HG03280 (cell line): ENCODE measurements around the gene EYA2.
"Not testable (repeated sequence)": the region's sequence is repeated elsewhere in the genome, so short reads cannot be mapped to it uniquely, and the experiment has no call there.

Experiments
- ATAC-seq: cut with Tn5 transposase; IDR thresholded peaks from one replicate; pipeline ENCODE4 v1.9.1; 2021; ENCODE audit warnings: mild to moderate bottlenecking, moderate library complexity; ENCODE audit not compliant: unreplicated experiment

EYA2 gene

DNA sequence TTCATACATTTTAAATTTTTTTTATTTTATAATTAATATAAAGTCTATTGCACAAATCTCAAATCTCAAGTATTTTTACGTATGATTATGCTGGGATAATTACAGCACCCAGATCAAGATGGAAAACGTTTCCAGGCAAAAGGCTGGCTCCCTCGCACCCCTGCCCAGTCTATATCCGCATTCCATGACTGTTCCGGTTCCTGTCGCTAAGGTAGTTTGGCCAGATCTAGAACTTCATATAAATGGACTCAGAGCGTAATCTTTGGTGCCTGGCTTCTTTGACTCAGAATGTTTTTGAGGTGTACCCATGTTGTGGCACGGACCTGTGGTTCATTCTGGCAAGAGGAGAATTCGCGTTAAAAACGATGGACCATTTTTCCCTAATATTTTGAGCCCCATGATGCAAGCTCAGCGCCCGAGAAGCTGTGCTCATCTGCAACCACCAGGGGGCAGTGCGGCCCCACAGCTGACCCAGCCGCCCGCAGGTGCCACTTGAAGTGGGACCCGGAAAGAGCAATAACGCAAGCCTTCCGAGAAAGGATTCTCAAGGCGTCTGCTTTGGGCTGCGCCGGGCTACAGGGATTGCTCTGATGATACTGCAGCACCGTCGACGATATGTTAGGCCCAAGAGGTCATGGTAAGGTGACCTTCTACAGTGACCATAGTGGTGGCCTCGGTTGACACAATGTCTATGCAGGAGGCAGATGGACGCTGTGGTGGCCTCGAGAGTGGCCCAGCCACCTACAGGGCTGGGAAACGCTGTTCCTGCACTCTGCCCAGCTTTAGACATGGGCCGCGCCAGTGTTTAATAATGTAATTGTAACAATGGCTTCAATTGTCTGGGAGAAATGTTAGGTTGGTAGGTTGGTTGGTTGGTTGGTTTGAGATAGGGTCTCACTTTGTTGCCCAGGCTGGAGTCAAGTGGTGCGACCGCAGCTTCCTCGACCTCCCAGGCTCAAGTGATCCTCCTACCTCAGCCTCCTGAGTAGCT, 301.7 kb downstream of the EYA2 start:
- ATAC-seq = no peak

DNA sequence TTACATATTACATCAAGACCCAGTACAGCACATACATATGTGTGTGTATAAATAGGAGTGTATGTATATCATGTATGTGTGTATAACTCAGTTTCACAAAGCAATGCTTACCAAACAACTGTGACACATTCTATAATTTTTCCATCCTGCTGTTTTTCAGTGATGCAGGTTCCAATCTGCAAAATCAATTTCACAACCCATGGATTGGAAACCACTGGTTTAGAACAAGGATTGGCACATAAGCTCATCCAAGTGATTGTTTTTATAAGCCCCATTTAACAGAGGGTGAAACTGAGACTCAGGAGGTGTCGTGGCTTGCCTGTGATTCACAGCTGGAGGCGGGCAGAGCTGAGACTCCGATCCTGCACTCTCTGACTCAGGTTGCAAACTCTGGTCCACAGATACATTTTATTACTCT, 303.6 kb downstream of the EYA2 start:
- ATAC-seq = no peak

DNA sequence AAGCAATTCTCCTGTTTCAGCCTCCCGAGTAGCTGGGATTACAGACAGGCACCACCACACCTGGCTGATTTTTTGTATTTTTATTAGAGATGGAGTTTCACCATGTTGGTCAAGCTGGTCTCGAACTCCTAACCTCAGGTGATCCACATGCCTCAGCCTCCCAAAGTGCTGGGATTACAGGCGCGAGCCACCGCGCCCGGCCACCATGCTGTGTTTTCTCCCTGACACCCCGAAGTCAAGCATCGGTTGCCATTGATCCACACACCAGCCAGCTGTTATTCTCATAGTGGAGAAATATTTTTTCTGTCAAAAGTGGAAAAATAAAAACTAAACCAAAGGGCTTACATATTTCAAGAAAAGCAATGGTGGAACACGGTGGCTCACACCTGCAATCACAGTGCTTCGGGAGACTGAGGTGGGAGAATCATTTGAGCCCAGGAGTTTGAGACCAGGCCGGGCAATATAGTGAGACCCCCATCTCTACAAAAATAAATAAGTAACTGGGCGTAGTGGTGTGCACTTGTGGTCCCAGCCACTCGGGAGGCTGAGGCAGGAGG, 304.4 kb downstream of the EYA2 start:
- no peak for ATAC-seq

DNA sequence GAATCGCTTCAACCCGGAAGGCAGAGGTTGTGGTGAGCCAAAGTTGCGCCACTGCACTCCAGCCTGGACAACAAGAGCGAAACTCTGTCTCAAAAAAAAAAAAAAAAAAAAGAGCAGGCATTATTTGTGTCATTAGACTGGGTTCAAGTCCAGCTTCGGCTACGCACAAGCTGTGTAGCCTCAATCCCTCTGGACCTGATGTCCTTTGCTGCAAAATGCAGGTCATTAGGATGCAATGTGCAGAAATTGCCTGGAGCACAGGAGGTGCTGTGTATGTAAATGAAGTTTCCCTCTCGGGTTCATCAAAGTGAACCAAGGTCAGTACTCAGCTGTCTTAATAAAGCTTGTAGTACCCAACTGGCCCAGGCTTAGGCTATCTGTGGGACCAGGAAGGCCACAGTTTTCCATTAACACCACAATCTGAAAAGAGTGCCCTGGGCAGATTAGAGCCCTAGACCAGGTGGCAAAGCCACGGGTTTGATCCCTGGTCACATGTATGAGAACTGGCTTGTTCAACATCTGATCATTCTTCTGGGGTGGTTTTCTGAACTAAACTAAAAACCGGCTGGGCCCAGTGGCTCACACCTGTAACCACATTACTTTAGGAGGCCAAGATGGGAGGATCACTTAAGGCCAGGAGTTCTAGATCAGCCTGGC, 306.6 kb downstream of the EYA2 start:
- no peak for ATAC-seq

DNA sequence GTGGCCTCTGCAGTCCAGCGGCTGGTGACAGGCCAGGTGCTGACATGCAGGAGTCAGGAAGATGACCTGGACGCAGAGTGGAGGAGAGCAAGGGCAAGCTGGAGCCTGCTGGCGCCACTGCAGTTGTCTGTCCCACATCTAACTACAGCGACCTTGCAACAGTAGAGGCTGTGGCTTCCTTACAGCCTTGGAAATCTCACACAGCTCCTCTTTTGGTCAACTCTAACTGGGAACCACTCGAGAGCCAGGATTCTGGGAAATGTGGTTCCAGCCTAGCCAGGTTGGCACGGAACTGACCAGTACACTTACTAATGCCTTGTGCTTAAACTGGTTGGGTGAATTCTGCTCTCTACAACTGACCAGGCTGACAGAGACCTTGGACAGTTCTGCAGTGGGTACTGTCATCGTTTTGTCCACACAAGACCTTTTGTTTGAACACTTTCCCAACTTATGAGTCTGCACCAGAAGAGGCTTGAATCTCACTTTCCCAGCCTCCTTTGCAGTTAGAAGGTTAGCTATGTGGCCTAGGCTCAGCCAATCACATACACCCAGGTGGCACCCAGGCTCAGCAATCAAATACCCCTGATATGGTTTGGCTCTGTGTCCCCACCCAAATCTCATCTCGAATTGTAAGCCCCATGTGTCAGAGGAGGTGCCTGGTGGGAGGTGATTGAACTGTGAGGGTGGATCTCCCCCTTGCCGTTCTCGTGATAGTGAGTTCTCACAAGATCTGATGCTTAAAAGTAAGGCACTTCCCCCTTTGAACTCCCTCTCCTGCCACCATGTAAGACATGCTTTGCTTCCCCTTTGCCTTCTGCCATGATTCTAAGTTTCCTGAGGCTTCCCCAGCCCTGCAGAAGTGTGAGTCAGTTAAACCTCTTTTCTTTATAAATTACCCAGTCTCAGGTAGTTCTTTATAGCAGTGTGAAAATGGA, 308.4 kb downstream of the EYA2 start:
- no peak for ATAC-seq

DNA sequence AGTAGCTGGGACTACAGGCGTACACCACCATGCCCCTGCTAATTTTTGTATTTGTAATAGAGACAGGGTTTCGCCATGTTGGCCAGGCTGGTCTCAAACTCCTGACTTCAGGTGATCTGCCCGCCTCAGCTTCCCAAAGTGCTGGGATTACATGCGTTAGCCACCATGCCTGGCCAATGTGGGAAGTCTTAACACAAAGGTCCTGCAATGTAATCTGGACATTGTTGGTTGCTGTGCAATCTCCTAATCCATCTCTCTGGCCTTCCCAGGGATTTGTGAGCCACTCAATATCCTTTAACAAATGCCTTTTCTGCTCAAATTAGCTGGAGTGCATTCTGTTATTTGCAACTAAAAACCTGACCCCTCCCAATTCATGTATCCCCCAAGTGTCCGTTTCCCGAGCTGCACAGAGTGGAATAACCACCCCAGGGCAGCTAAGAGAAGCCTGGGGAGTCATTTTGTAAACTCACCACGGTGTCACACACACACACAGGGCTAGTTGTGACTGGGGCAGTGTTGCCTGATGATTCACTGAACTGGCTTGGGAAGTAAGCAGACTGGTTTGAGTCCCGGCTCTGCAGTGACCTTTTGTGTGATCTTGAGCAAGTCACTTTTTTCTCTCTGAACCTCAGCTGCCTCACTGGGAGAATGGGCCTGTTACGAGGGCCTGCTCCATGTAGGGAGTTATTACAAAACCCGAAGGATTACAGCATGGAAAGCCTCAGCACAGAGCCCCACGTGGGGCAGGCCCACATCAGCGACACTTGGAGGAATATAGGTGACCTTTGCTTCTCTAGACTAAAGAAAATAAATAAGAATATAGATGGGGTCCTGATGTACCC, 309.6 kb downstream of the EYA2 start:
- ATAC-seq = no peak

DNA sequence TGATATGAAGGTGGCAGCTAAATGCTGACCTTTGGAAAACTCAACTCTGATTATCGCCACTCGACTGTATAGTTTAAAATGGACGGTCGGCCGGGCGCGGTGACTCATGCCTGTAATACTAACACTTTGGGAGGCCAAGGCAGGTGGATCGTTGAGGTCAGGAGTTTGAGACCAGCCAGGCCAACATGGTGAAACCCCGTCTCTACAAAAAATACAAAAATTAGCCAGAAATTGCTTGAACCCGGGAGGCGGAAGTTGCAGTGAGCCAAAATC, 310.1 kb downstream of the EYA2 start:
- not testable (repeated sequence) for ATAC-seq

DNA sequence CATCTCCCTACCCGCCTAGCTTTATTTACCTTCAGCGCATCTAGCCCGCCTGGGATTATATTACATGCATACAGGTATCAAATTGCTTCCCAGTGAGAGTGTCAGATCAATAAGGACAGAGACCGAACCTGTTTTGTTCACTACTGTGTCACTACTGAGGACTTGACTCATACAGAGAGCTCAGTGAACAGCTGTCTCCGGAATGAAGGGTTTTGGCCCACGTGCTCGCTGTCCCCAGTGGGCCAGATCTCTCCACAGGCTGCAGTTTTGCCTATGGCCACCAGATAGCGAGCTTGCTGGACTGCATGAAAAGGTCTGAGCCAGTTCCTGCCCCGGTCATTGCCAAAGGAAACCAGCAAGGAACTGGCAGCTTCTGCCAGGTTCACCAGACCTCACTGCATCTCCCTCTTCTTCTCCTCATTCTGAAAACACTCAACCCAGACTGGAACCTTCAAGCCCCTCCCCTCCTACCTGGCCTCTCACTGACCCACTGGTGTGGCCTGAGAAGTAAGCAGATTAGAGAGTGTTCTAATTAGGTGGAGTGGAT, 311.0 kb downstream of the EYA2 start:
- ATAC-seq = peak; percentile 65

DNA sequence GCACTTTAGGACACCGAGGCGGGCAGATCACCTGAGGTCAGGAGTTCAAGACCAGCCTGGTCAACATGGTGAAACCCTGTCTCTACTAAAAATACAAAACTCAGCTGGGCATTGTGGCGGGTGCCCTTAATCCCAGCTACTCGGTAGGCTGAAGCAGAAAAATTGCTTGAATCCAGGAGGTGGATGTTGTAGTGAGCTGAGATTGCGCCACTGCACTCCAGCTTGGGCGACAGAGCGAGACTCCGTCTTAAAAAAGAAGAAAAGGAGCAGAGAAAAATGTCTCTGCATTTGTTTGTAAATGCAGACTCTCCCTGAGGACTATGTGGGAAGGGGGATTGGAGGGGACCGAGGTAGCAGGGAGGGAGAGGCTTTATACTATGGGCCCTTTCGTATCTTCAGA, 311.9 kb downstream of the EYA2 start:
- ATAC-seq = not testable (repeated sequence)

DNA sequence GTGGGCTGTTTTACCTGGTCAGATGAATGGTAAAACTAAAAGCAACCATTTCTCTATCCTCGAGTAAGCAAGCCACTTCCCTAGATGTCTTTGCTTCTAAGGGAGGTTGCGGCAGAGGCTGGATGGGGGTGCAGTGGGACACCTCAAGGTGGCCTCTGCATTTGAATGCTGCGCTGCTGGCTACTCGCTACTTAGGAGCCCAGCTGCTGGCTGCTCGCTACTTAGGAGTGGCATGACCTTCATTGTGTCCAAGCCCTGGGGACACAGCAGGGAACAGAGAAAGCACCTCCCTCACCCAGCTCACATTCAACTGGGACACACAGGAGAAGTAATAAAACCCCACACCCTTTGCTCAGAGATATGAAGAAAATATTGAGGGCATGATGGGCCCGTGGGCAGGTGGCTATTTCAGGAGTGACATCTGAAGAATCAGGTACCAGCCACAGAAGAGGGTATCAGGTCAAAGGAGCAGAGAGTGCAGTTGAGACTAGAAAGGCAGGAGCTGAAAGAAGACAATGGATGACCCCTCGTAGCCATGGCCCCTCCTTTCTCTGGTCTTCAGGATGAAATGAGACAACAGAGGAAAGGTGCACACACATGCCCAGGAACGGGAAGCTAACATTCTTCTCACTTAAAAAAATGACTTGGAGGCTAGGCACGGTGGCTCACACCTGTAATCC, 312.5 kb downstream of the EYA2 start:
- no peak for ATAC-seq

DNA sequence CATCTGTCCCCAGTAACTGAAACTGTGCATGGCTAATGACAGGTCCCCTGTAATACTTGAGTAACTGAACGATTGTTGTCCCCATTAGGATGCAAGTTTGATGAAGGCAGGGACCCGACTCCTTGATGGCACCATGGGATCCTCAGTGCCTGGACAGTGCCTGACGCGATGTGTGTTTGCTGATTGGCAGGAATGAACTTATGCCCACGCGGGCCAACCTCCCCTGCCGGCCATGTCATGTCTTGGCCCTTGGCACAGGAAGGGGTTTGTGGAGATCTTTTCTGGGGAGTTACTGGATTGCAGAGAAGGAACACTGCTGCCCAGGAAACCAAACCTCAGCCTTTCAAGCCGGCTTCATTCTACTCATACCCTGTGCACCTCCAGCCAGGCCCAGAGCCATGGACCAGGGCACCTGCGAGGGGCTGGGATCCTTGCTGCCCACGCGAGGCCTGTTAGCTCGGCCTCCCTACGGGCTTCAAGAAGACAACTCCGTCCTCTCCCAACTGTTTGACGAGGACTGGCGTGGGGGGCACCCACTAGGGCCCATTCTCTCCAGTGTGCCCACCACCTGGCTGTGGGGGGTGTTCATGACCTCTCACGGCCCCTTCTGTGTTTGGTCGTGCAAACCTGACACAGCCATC, 314.0 kb downstream of the EYA2 start:
- ATAC-seq = no peak

DNA sequence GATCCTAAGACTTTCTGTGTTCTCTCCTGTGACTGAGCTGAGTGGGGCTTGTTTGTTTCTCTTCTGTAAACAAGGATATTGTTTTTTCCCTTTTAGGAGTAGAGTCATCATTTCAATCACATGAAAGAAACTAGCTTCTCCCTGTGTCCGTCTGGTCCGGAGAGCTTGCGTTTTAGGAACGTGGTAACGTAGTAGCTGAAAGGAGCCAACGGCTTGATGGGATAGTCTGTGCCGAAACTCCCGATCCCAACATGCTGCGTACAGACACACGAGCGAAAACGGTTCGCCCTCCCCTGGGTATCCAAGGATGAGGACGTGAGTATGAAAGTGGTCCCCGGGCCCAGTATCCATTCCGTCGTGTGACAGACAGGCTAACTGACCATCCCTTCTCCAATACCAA, 315.3 kb downstream of the EYA2 start:
- no peak for ATAC-seq

DNA sequence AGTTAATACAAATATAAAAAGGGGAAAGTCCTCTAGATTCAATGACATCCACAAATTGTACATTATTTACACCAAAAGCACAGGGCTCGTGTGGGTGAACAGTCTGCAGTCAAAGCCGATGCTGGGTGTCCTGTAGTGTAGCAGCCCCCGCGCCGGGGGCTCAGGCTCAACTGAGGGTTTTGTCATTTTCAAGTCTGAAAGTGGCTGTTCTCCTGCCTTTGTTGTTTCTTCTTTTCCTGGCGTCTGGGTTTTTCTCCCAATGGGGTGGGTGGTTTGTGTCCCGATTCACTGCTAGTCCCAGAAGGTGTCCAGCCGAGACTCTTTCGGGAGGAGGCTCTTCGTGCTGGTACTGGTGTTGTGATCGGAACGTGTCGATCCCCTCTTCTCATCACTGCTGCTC, 315.8 kb downstream of the EYA2 start:
- no peak for ATAC-seq

DNA sequence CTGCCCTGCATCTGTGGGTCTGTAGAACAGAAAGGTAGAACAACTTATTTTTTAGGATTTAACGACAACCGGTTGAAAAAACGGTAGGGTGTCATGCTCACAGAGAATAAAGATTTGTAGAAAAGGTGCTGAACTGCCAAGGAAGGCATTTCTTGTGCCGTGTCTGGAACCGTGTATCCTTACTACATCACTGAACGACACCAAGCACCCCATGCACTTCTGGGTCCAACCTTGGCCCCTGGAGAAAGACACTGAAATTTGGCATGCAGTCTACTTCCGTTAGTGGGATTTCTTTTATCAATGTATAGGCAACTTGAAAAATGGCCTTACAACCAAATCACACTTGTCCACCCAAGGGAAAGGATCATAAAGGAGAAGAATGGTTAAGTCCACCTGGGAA, 316.4 kb downstream of the EYA2 start:
- no peak for ATAC-seq

DNA sequence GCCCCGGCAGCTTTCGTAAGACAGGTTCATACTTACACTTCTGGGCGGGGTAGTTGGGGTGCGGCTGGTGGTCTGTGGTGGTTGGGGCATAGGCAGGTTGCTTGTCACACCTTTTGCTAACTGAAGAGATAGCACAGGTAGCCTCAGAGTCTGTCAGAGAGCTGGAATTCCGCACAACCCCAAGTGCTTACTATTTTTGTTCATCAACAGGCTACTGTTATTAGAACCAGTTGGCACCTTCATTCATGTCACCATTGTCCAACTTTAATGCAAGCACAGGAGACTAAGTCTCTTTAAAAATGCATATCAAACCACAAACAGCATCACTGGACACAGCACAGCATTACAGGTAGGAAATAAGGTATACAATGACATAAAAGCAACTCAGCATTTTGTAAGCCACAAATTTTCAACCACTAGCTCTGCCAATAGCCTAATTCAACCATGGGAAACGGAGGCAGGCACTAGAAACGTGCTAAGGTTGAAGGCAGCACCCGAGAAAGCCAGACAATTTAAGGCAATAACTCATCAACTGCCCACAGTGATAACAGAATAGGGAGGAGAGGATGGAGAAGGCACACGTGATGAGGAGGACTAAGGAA, 318.1 kb downstream of the EYA2 start:
- no peak for ATAC-seq

DNA sequence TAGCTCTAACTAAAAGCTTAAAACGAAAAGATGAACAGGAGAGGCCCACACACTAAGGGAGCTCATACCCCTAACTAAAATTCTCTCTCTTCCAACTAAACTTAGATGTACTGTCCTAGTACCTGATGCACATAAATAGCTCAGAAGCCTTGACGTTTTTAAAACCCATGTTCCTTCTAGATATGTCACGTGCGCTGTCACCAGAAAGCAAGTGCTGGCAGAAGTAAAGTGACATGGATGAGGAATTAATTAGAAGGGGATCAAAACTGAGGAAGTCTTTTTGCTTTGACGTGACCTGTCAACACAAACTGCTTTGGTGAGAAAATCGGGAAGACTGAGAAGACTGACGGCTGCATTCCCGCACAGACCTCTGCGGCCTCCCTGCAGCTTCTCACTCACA, 319.3 kb downstream of the EYA2 start:
- ATAC-seq = no peak

DNA sequence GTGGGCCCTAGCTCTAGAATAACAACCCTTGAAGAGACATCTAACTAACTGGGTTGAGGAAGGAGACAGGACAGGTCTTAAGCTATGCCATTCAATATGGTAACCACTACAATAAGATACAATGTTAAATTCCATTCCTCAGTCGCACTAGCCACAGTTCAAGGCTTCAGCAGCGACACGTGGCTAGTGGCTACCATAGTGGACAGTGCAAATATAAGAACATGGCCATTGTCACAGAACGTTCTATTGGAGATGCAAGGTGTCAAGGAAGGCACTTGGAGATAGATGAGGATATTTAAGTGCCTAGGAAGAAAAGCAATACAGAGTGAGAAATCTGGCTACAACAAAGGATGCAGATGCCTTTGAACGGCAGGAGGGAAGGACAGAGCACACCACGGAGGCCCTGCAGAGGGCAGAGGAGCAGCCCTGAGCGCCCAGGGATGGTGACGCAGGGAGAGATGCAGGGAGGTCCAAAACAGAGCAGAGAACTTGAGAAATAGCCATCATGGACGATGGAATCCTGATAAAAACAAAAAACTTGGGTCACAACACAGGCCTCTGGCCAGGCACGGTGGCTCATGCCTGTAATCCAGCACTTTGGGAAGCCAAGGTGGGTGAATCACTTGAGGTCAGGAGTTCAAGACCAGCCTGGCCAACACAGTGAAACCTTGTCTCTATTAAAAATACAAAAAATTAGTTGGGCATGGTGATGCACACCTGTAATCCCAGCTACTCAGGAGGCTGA, 321.2 kb downstream of the EYA2 start:
- no peak for ATAC-seq
